ENCODE results near the gene STPG4. TPM values are rescaled to one million over a fixed set of nuclear protein-coding genes. Genes with fewer than 3 reads are reported as not detected.

The STPG4 gene
- total RNA-seq, 2 donors from 2014 or later: 1.4 TPM; not detected in 1

DNA sequence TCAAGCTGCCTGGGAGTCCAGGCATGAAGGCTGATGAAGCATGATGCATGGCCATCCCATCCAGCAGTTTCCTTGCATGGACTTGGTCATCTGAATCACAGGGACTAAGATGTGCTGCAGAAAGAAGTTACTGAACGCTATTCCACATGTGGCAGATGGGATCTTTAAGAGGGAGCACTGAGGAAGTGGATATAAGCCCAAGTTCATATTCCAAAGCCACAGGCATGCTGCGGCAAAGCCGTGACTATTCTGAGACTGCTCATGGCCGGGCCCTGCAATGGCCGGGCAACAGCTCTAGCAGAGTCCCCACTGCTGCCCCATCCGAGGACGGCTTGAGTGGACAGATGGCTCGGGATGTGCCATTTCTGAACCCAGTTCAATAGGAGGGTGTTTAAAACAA, 61.5 kb downstream of the STPG4 start:
- TF ChIP-seq POLR2A (IDR thresholded peaks at IDR 0.05) (no peak), POLR2AphosphoS5 (IDR thresholded peaks at IDR 0.05) (no peak)
- TF ChIP-seq, protein P1, sequence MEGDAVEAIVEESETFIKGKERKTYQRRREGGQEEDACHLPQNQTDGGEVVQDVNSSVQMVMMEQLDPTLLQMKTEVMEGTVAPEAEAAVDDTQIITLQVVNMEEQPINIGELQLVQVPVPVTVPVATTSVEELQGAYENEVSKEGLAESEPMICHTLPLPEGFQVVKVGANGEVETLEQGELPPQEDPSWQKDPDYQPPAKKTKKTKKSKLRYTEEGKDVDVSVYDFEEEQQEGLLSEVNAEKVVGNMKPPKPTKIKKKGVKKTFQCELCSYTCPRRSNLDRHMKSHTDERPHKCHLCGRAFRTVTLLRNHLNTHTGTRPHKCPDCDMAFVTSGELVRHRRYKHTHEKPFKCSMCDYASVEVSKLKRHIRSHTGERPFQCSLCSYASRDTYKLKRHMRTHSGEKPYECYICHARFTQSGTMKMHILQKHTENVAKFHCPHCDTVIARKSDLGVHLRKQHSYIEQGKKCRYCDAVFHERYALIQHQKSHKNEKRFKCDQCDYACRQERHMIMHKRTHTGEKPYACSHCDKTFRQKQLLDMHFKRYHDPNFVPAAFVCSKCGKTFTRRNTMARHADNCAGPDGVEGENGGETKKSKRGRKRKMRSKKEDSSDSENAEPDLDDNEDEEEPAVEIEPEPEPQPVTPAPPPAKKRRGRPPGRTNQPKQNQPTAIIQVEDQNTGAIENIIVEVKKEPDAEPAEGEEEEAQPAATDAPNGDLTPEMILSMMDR (IDR thresholded peaks at IDR 0.05): no peak
- WGBS: 94% methylated on average over 8 of the region's 8 CpGs
- intact Hi-C loops (cut with DNase I): no loop called here
- no peak overlapping the region for H3K4me3 ChIP-seq
- no peaks in the 10 kb centered on the region for H3K9me3 ChIP-seq
- no peak for DNase-seq (ENCODE audit: low spot score)
- no peaks in the 10 kb centered on the region for H3K4me1 ChIP-seq (replicated peaks)
- no peaks in the 10 kb centered on the region for H3K27me3 ChIP-seq (replicated peaks; ENCODE audit: insufficient read depth)
- H3K36me3 ChIP-seq: no peaks in the 10 kb centered on the region
- H3K27ac ChIP-seq: no peak overlapping the region

DNA sequence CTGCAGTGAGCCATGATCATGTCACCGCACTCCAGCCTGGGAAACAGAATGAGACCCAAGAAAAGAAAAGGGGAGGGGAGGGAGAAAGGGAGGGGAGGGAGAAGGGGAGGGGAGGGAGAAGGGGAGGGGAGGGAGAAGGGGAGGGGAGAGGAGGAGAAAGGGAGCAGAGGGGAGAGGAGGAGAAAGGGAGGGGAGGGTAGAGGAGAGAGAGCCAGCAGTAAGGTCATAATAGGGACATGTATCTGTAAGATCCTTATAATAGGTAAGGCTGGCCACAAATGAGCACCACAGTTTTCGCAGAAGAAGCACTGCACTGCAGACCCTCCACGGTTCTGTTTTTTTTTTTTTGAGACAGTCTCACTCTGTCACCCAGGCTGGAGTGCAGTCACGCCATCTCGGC, 62.6 kb downstream of the STPG4 start:
- DNase-seq (ENCODE audit: low spot score): no peak
- no peaks in the 10 kb centered on the region for H3K4me1 ChIP-seq (replicated peaks)
- WGBS: 95% methylated on average over 5 of the region's 5 CpGs
- no peak overlapping the region for H3K4me3 ChIP-seq
- TF ChIP-seq, protein P1 (IDR thresholded peaks at IDR 0.05): no peak
- TF ChIP-seq POLR2A (IDR thresholded peaks at IDR 0.05) (no peak), POLR2AphosphoS5 (IDR thresholded peaks at IDR 0.05) (no peak)
- H3K27me3 ChIP-seq (replicated peaks; ENCODE audit: insufficient read depth): no peaks in the 10 kb centered on the region
- no peaks in the 10 kb centered on the region for H3K9me3 ChIP-seq
- intact Hi-C loops (cut with DNase I): no loop called here
- H3K27ac ChIP-seq: no peak overlapping the region
- no peaks in the 10 kb centered on the region for H3K36me3 ChIP-seq

DNA sequence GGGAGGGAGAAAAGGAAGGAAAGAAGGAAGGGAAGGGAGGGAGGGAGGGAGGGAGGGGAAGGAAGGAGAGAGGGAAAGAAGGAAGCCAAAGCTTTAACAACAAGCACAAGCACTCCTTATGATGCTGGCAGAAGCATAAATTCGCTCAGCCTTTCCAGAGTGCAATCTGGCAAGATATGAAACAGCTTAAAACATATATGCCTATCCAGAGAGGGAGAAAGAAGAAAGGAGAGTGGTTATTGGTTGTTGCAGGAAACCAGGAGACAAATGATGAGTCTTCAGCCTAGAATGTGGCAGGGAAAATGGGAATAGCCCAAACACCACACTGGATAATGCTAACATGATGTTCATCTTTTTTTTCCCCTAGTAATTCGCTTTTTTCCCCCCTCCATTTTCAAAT, 64.0 kb downstream of the STPG4 start:
- H3K36me3 ChIP-seq: no peaks in the 10 kb centered on the region

DNA sequence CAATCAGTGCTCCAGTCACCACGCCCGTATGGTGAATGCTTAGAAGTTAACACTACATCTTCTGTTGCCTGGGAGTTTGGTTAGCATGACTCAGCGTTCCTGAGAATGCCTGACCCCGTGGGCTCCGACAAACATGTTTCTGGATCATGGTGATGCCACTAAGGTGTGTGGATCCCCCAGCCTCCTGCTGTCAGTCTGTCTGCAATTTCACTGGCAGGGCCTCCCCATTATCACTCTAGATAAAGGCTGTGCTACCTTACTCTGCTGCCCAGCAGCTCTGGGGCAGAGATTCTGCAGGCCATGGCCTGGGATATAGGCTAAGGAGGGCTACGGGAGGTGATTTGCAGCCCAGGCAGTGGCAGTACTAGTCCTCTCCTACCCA, 66.0 kb downstream of the STPG4 start:
- DNase-seq (ENCODE audit: low spot score): no peak
- H3K27me3 ChIP-seq (replicated peaks; ENCODE audit: insufficient read depth): no peaks in the 10 kb centered on the region
- H3K4me3 ChIP-seq: no peak overlapping the region
- H3K4me1 ChIP-seq (replicated peaks): no peaks in the 10 kb centered on the region
- TF ChIP-seq POLR2AphosphoS5 (IDR thresholded peaks at IDR 0.05) (no peak), POLR2A (IDR thresholded peaks at IDR 0.05) (no peak)
- TF ChIP-seq, protein P1 (IDR thresholded peaks at IDR 0.05): no peak
- H3K27ac ChIP-seq: no peak overlapping the region
- no peaks in the 10 kb centered on the region for H3K36me3 ChIP-seq
- intact Hi-C loops (cut with DNase I): no loop called here
- H3K9me3 ChIP-seq: no peaks in the 10 kb centered on the region
- 82% methylated on average over 6 of the region's 6 CpGs for WGBS

More for the DNA sequence above, 64.0 kb downstream of the STPG4 start:
- Histone ChIP-seq H3K27ac (no peak overlapping the region), H3K9me3 (no peaks in the 10 kb centered on the region), H3K27me3 (replicated peaks; ENCODE audit: insufficient read depth) (no peaks in the 10 kb centered on the region), H3K4me3 (no peak overlapping the region), H3K4me1 (replicated peaks) (no peaks in the 10 kb centered on the region)
- TF ChIP-seq POLR2AphosphoS5 (IDR thresholded peaks at IDR 0.05) (no peak), POLR2A (IDR thresholded peaks at IDR 0.05) (no peak)
- TF ChIP-seq, protein P1 (IDR thresholded peaks at IDR 0.05): no peak
- intact Hi-C loops (cut with DNase I): no loop called here
- 57% methylated on average over 2 of the region's 2 CpGs for WGBS
- DNase-seq (ENCODE audit: low spot score): no peak

DNA sequence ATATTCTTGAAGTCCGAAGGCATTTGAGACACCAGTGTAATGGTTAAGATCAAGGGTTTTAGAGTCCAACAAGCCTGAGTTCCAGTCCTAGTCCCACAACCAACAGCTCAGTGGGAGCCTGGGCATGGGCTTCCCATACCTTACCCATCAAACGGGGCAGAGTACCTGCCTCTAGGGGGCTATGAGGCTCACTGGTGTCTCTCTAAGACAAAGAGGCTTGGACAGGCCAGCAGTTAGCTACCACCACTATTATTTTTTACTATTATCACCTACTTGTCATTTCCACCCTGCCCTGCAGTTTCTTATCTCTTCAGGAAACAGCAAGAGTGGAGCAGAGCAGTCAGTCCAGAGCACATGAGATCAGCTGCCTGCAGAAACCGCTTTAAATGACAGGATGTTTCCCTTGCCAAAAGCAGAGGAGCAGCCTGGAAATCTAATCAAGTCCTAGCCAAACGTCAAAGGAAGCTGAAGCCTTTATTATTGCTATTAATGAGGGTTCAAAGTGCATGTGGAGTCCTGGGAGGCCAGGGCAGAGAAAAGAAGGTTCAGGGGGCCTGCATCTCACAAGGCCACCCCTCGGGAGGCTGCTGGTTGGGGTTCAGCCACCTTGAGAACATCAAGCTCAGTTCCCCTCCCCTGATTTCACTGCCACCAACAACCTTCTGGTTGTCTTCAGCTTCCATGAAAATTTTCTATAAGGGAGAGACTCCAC, 66.6 kb downstream of the STPG4 start:
- no peak for DNase-seq (ENCODE audit: low spot score)
- H3K9me3 ChIP-seq: no peaks in the 10 kb centered on the region
- intact Hi-C loops (cut with DNase I): no loop called here
- H3K27me3 ChIP-seq (replicated peaks; ENCODE audit: insufficient read depth): no peaks in the 10 kb centered on the region
- no peaks in the 10 kb centered on the region for H3K36me3 ChIP-seq
- WGBS: 70% methylated on average over 5 of the region's 5 CpGs
- no peak overlapping the region for H3K4me3 ChIP-seq
- no peaks in the 10 kb centered on the region for H3K4me1 ChIP-seq (replicated peaks)
- TF ChIP-seq, protein P1 (IDR thresholded peaks at IDR 0.05): no peak
- no peak for TF ChIP-seq POLR2A (IDR thresholded peaks at IDR 0.05)
- no peak for TF ChIP-seq POLR2AphosphoS5 (IDR thresholded peaks at IDR 0.05)
- H3K27ac ChIP-seq: no peak overlapping the region

Data from prostate gland (tissue), 2 donors.